Left ventricle myocardium superior (tissue), 1 donor: ENCODE data around the gene EGFR. TPM values are rescaled to one million over a fixed set of nuclear protein-coding genes. Genes with fewer than 3 reads are reported as not detected.

Source experiments
- ATAC-seq: fragments of 200-7000 bp; cut with Tn5 transposase; one replicate; pipeline ENCODE4 v1.9.1; 2020; ENCODE audit warnings: mild to moderate bottlenecking, moderate library complexity
- DNase-seq: peaks from one replicate; pipeline ENCODE4 v3.0.0-alpha.2; 2020
- intact Hi-C: fragments of 100-400 bp; cut with micrococcal nuclease; formaldehyde crosslinking; loops from one replicate; pipeline ENCODE4 v1.11.0; 2022
- total RNA-seq: library from RNA; stranded (reverse); fragmentation: NEBNext Ultra II Directional; extraction: Animal tissue kit (Norgen Biotek cat#: 25700); gene quantifications from one replicate; pipeline ENCODE4 v1.2.1, GENCODE V29; 2021
- donor health status: DM: no; HTN: yes; CAD: no; lungs with severe emphysema.

Gene EGFR
- total RNA-seq, 1 donor from 2014 or later = 11.2 TPM

GRCh38 chr7:55171157-55171556, 152.3 kb downstream of the EGFR start:
- intact Hi-C loops = no loop called here
- no peak for DNase-seq
- no peak for ATAC-seq

GRCh38 chr7:55172161-55172560, 153.3 kb downstream of the EGFR start:
- intact Hi-C loops = no loop called here
- ATAC-seq = no peak
- DNase-seq = no peak

- ATAC-seq = no peak
- no peak for DNase-seq
- intact Hi-C loops = no loop called here
Measured at GRCh38 chr7:55172881-55173609, 154.2 kb downstream of the EGFR start.

- DNase-seq (no peak), ATAC-seq (no peak)
- intact Hi-C loops = no loop called here
Measured at GRCh38 chr7:55173671-55174070, 154.9 kb downstream of the EGFR start.

GRCh38 chr7:55174456-55174855, 155.6 kb downstream of the EGFR start:
- intact Hi-C loops = no loop called here

GRCh38 chr7:55174856-55175255, 156.0 kb downstream of the EGFR start:
- no peak for DNase-seq
- ATAC-seq = no peak
- intact Hi-C loops = no loop called here

More at GRCh38 chr7:55174456-55174855, 155.6 kb downstream of the EGFR start:
- ATAC-seq (no peak), DNase-seq (no peak)

- no peak for DNase-seq
- intact Hi-C loops = no loop called here
- ATAC-seq = no peak
Measured at GRCh38 chr7:55177068-55177530, 158.3 kb downstream of the EGFR start.

GRCh38 chr7:55177589-55178261, 158.9 kb downstream of the EGFR start:
- intact Hi-C loops = no loop called here
- DNase-seq = peak; percentile 64

GRCh38 chr7:55178292-55178862, 159.6 kb downstream of the EGFR start:
- ATAC-seq = no peak
- intact Hi-C loops = no loop called here
- no peak for DNase-seq

More at GRCh38 chr7:55177589-55178261, 158.9 kb downstream of the EGFR start:
- peak; percentile 63 for ATAC-seq

GRCh38 chr7:55178863-55179773, 160.3 kb downstream of the EGFR start:
- ATAC-seq (no peak), DNase-seq (no peak)
- intact Hi-C loops = no loop called here

- no peak for ATAC-seq
- intact Hi-C loops = no loop called here
- DNase-seq = no peak
Measured at GRCh38 chr7:55179931-55180682, 161.3 kb downstream of the EGFR start.

- ATAC-seq (no peak), DNase-seq (no peak)
- intact Hi-C loops = no loop called here
Measured at GRCh38 chr7:55180963-55181542, 162.2 kb downstream of the EGFR start.

GRCh38 chr7:55181762-55182161, 162.9 kb downstream of the EGFR start:
- intact Hi-C loops = no loop called here
- no peak for DNase-seq
- no peak for ATAC-seq

- ATAC-seq (no peak), DNase-seq (no peak)
- intact Hi-C loops = no loop called here
Measured at GRCh38 chr7:55183897-55184296, 165.1 kb downstream of the EGFR start.

GRCh38 chr7:55185321-55185802, 166.5 kb downstream of the EGFR start:
- intact Hi-C loops = no loop called here
- no peak for DNase-seq
- ATAC-seq = no peak

- ATAC-seq = no peak
Measured at GRCh38 chr7:55185941-55186609, 167.3 kb downstream of the EGFR start.

GRCh38 chr7:55187701-55188491, 169.1 kb downstream of the EGFR start:
- intact Hi-C loops = no loop called here
- DNase-seq = peak; percentile 60
- ATAC-seq = peak; percentile 66

More at GRCh38 chr7:55185941-55186609, 167.3 kb downstream of the EGFR start:
- no peak for DNase-seq
- intact Hi-C loops = no loop called here
